ENCODE data around the gene C5orf63.
"Not testable (repeated sequence)": the region's sequence is repeated elsewhere in the genome, so short reads cannot be mapped to it uniquely, and the experiment has no call there.

Gene C5orf63

GRCh38 chr5:127014573-127014972, 58.7 kb downstream of the C5orf63 start:
- FAIRE-seq: no peak

GRCh38 chr5:127013407-127013806, 59.9 kb downstream of the C5orf63 start:
- DNase-seq (ENCODE audit: insufficient read length, low spot score): no peak
- no peak for TF ChIP-seq POLR2A (IDR thresholded peaks at IDR 0.05; ENCODE audit: low read depth, low read length)
- FAIRE-seq: no peak

More at GRCh38 chr5:127014573-127014972, 58.7 kb downstream of the C5orf63 start:
- TF ChIP-seq POLR2A (IDR thresholded peaks at IDR 0.05; ENCODE audit: low read depth, low read length): no peak
- DNase-seq (ENCODE audit: insufficient read length, low spot score): no peak

DNA sequence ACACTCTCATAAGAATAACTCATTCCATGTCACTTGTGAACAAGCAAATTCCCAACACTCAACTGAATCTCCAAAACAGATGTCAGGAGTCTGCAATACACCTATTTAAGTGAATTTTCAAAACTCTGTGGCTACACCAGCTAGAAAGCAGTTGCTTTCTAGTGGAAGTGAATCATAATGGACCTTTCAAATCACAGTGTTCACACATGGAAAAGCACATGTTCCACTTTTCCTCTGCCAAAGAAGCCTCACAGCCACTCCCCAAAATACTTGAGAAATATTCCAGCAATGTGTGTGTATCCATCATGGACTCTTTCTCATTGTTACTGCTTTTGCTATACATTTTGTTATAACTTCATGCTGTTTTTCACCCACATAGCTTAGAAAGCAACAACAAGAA, 60.4 kb downstream of the C5orf63 start:
- FAIRE-seq (peak; percentile 94), DNase-seq (ENCODE audit: insufficient read length, low spot score) (no peak)
- TF ChIP-seq POLR2A (IDR thresholded peaks at IDR 0.05; ENCODE audit: low read depth, low read length): no peak

GRCh38 chr5:127011961-127012644, 61.2 kb downstream of the C5orf63 start:
- no peak for TF ChIP-seq POLR2A (IDR thresholded peaks at IDR 0.05; ENCODE audit: low read depth, low read length)
- DNase-seq (ENCODE audit: insufficient read length, low spot score) (no peak), FAIRE-seq (peak; percentile 53)

DNA sequence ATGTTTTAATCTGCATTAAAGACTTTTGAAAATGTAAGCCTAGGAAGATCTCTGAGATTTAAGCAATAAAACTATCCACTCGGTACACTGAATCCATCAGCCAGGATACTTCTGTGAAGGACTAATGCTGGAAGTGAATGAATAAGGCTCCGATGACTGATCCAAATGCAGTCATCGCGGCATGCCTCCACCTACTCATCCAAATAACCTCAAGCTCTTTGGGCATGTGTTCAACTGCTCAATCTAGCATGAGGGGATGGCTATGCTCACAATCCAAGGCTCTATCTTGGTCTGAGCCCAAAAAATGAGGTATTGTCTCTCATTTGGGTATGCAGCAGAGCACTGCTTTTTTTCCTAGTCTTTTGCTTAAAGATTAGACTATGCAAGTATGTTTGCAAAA, 62.1 kb downstream of the C5orf63 start:
- DNase-seq (ENCODE audit: insufficient read length, low spot score): no peak
- no peak for TF ChIP-seq POLR2A (IDR thresholded peaks at IDR 0.05; ENCODE audit: low read depth, low read length)
- peak; percentile 99 for FAIRE-seq

- DNase-seq (ENCODE audit: insufficient read length, low spot score): no peak
- no peak for TF ChIP-seq POLR2A (IDR thresholded peaks at IDR 0.05; ENCODE audit: low read depth, low read length)
- no peak for FAIRE-seq
These were observed 62.9 kb downstream of the C5orf63 start for GRCh38 chr5:127010362-127010761.

- TF ChIP-seq POLR2A (IDR thresholded peaks at IDR 0.05; ENCODE audit: low read depth, low read length): no peak
- DNase-seq (ENCODE audit: insufficient read length, low spot score) (no peak), FAIRE-seq (no peak)
These were observed 63.5 kb downstream of the C5orf63 start for GRCh38 chr5:127009784-127010183.

GRCh38 chr5:127008300-127008975, 64.9 kb downstream of the C5orf63 start:
- DNase-seq (ENCODE audit: insufficient read length, low spot score) (no peak), FAIRE-seq (no peak)
- no peak for TF ChIP-seq POLR2A (IDR thresholded peaks at IDR 0.05; ENCODE audit: low read depth, low read length)

DNA sequence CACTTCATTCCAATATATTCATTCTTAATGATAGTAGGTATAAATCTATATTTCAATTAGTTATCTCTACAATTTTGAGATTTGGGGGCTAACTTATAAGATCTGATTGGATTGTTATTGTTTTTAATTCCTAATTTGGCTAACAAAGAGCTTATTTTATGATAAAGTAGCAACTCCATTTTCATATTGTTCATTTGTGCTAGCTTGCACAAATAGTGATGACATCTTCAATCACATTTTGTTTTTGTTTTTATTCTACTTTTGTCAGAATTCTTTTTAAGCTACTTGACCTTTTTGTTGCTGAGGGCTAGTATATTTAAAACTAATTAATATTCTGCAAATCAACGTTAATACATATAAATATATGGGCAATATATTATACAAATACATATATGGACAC, 65.8 kb downstream of the C5orf63 start:
- no peak for TF ChIP-seq POLR2A (IDR thresholded peaks at IDR 0.05; ENCODE audit: low read depth, low read length)
- DNase-seq (ENCODE audit: insufficient read length, low spot score) (no peak), FAIRE-seq (no peak)

DNA sequence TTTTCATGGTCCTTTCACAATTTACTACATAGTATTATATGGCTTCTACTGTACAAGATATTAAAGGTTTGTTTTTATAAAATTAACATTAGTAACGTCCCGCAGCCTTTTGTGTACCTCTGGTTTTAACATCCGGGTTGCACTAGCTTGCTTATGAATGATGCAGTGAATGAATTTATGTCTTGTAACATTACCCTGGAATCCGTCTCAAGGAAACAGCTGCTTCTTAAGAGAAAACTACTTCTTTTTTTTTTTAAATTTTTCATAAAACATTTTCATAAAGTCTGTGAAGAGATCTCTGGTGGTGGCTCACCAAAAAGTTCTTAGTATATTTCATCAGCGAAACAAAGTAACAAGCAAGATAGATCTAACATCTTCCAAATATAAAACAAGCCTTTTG, 66.6 kb downstream of the C5orf63 start:
- FAIRE-seq: no peak
- TF ChIP-seq POLR2A (IDR thresholded peaks at IDR 0.05; ENCODE audit: low read depth, low read length): no peak

DNA sequence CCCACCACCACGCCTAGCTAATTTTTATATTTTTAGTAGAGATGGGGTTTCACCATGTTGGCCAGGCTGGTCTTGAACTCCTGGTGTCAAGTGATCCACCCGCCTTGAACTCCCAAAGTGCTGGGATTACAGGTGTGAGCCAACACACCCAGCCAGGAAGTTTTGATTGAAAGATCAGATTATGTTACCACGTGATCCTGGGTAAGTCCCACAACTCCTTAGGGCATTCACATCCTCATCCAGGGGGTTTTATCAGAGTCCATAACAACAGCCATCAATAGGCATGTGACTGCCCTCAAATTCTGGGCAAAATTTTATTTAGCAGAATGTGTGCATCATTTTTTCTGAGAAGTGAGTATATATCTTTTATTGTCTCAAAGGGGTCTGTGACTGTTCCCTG, 68.0 kb downstream of the C5orf63 start:
- not testable (repeated sequence) for FAIRE-seq

More for the DNA sequence above, 66.6 kb downstream of the C5orf63 start:
- no peak for DNase-seq (ENCODE audit: insufficient read length, low spot score)

GRCh38 chr5:127004721-127005120, 68.6 kb downstream of the C5orf63 start:
- no peak for TF ChIP-seq POLR2A (IDR thresholded peaks at IDR 0.05; ENCODE audit: low read depth, low read length)
- FAIRE-seq: no peak

More for the DNA sequence above, 68.0 kb downstream of the C5orf63 start:
- DNase-seq (ENCODE audit: insufficient read length, low spot score): not testable (repeated sequence)

GRCh38 chr5:127003798-127004495, 69.4 kb downstream of the C5orf63 start:
- FAIRE-seq: no peak
- no peak for TF ChIP-seq POLR2A (IDR thresholded peaks at IDR 0.05; ENCODE audit: low read depth, low read length)
- no peak for DNase-seq (ENCODE audit: insufficient read length, low spot score)

More at GRCh38 chr5:127004721-127005120, 68.6 kb downstream of the C5orf63 start:
- no peak for DNase-seq (ENCODE audit: insufficient read length, low spot score)

DNA sequence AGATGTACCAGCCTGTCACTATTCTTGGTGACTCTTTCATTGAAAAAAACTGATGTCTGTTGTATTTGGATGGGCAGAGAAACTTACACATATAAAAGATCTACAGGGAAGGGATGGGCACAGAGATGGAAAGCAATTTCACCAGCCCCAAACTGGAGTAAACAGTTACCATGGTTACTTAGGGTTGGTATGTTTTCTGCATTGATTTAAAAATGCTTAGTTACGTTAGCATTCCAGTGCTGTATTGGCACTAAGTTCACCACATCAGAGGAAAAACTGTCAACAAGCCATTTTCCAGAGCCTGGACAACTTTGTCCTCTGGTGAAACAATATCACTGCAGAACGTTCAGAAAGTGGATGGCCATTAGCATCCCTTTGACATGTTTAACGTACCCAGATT, 70.9 kb downstream of the C5orf63 start:
- DNase-seq (ENCODE audit: insufficient read length, low spot score) (no peak), FAIRE-seq (no peak)
- no peak for TF ChIP-seq POLR2A (IDR thresholded peaks at IDR 0.05; ENCODE audit: low read depth, low read length)
